Effector CD4-positive, alpha-beta T cell (primary cell): ENCODE measurements around the gene PSEN2.

Experiments
- DNase-seq: peaks from one replicate; pipeline ENCODE4 v3.0.0-alpha.2; 2020

The PSEN2 gene

DNA sequence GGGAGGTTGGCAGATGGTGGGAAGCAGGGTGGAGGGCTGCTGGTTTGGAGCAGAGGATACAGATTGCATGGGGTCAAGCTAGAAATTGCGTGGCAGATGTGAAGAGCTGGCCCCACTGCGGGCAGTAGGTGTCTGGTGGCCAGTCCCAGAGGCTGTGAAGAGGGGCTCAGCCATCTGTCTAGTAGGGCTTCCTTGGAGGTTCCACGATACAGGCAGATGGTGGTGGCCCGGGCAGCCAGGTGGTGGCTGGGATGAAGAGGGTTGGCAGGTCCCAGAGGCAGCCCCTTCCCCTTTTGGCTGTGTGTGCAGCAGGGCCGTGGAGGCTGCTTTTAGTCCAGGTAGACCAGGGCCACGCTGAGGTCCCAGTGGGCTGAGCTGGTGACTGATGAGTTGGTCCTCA lies 16.6 kb downstream of the PSEN2 start:
- no peak for DNase-seq

DNA sequence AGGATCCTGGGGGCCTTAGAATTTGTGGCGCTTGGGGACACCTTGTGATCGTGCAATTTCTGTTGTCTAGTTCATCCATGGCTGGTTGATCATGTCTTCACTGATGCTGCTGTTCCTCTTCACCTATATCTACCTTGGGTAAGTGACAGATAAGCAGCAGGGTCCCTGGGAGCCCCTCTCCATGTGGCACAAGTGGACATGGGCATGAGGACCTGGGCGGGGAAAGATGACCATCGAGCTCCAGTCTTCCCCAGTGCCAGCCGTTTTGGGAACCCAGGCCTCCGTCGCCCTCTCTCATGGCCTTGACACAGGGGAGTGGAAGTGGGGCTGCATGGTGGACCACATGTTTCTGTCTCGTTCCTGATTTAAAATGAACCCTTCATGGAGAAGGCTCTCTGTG lies 17.6 kb downstream of the PSEN2 start:
- DNase-seq: no peak

DNA sequence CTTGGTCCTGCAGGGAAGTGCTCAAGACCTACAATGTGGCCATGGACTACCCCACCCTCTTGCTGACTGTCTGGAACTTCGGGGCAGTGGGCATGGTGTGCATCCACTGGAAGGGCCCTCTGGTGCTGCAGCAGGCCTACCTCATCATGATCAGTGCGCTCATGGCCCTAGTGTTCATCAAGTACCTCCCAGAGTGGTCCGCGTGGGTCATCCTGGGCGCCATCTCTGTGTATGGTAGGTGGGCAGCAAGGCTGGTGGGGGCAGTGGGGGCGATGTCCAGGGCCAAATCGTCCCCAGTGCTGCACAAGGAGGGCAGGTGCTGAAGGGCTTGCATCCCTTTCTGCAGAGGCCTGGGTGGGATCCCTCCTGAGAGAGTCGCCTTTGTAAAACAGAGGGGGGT lies 18.4 kb downstream of the PSEN2 start:
- DNase-seq: no peak

DNA sequence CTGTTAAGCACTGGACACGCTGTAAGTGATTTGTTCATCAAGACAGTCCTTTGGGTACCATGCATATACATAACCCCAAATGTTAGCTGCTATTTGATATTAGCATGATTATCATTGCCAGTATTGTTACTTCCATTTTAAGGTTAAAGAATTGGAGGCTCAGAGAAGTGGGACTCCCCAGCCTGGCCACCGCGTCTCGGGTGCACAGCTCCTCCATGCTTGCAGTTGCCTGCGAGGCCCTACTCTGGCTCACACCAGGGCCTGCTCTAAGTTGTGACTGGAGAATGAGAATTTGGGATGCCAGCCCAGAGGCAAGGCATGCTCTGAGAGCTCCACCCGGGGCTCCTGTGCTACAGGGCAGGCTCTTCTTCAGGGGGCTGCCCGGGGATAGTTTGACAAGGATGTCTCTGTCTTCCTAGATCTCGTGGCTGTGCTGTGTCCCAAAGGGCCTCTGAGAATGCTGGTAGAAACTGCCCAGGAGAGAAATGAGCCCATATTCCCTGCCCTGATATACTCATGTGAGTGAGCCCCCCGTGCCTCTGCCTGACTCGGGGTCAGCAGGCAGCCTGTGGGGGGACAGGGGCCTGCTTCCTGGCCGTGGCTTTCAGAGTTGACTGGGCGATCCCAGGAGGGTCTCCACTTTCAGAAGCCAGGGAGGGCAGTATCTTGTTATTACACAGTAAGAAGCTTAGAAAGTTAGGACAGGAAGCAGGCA lies 19.4 kb downstream of the PSEN2 start:
- DNase-seq: no peak

DNA sequence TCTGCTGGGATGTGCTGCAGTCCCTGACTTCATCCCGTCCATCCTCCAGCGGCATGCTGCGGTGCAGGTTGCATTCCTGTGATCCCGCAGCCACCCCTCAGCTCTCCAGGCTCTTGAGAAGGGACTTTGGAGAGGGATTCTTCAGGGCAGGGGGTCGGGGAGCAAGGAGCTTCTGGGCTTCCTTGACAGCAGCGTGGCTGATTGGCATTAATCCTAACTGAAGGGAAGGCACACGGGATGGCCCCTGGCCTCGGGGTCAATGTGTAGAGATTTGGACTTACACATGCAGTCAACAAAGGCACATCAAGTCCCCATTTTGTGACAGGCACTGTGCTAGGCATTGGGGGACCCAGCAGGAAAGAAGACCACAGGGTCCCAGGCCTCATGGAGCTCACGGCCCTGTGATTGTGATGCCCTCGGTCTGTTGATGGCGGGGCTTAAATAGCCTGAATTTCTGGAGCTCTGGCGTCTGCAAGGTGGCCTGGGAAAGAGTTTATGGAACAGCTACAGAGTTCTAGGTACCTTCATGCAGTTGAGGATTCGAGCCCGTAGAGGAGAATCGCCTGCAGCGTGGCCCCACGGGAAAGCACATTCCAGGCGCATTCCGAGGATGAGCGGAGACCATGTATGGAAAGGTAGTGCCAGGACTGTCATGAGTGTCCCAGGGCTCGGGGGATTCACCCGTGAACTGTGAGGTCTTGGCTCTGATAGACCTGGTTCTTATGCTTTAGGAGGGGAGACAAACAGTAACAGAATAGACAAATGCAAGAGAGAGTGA lies 20.1 kb downstream of the PSEN2 start:
- no peak for DNase-seq

DNA sequence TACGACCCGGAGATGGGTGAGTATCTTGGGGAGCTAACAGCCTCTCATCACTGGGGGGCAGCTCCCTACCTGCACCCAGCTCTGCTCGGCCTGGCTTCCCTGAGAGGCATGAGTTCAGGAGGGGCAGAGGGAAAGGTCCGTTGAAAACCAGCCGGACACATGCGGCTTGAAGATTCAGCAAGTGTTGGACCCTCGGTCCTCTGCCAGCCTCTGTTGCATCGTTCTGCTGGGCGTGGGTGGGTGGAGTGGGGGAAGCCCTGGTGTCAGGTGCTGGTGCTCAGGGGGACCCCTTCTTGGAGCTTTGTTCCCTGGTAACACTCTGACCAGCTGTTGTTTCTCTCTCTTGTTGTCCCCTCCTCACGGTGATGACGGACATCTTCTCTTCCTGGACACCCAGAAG lies 20.9 kb downstream of the PSEN2 start:
- no peak for DNase-seq

DNA sequence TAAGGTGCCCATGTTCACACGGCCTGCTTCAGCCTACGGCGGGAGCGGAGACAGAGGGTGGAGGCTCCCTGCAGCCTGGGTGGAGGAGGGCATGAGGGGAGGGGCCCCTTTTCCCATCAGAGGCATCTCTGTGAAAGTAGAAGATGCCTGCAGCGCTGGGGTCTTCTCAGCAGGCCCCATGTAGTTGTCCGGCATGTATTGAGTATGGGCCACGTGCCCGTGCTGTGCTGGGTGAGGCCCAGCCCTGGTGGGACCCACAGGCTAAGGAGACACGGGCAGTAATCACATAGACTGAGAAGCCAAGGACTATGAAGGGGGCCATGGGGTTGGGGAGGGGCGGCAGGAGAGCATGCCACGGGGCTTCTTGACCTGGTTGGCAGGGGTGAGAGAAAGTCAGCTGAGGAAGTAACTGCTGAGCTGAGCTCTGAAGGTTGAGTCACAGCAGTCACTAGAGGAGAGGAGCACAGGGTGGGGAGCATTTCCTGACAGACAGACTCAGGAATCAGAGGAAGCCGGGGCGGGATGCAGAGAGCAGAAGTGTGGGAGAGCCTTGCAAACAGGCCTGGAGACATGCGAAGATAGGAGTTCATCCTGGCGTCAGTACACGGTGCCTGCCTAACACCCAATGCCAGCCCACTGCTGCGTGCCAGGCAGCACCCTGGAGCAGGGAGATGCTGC lies 21.6 kb downstream of the PSEN2 start:
- DNase-seq: no peak

DNA sequence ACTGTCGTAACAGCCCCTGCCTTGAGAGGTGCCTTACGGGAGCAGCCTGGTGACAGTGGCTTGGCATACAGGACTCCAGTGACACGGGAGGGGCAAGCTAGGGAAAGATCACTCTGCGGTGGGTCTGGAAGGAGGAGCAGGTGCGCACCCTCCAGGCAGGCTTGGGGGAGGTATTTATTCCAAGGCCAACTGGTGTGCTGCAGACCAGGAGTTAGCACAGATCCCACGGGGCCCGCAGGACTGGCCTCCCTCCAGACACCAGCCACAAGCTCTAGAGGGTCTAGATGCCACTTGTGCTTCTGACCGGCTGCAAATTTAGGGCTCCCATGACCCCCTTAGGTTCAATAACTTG lies 22.1 kb downstream of the PSEN2 start:
- no peak for DNase-seq

DNA sequence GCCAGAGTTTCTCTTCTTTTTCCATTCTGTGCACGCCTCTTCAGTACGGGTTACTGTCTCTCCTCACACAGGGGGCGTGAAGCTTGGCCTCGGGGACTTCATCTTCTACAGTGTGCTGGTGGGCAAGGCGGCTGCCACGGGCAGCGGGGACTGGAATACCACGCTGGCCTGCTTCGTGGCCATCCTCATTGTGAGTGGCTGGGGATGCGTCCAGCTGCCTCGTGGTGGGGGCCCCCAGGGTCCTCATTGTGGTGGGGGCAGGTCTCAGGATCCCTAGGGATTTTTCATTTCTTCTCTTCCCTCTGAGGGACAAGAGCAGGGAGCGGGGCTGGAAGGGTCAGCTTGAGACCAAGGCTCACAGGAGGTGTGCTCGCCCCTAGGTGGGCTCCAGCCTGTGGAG lies 23.5 kb downstream of the PSEN2 start:
- DNase-seq: no peak

DNA sequence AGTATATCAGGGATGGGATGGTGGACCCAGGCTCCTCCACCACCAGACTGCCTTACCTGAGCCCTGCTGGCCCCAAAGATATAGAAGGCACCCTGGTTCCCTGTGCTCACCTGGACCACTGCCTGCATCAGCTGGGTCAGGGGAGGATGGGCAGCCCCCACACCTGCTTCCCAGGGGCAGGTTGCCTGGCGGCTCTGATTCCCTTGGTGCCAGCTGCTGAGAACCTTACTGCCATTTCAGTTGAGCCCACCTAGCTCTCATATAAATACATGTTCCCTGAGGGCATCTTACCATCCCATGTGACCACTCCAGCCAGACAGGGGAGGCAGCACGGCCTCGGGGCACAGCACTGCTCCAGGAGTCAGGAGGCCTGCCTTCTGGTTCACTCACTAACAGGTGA lies 24.4 kb downstream of the PSEN2 start:
- DNase-seq: no peak

DNA sequence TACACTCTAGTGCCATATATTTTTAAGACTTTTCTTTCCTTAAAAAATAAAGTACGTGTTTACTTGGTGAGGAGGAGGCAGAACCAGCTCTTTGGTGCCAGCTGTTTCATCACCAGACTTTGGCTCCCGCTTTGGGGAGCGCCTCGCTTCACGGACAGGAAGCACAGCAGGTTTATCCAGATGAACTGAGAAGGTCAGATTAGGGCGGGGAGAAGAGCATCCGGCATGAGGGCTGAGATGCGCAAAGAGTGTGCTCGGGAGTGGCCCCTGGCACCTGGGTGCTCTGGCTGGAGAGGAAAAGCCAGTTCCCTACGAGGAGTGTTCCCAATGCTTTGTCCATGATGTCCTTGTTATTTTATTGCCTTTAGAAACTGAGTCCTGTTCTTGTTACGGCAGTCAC lies 25.2 kb downstream of the PSEN2 start:
- no peak for DNase-seq

DNA sequence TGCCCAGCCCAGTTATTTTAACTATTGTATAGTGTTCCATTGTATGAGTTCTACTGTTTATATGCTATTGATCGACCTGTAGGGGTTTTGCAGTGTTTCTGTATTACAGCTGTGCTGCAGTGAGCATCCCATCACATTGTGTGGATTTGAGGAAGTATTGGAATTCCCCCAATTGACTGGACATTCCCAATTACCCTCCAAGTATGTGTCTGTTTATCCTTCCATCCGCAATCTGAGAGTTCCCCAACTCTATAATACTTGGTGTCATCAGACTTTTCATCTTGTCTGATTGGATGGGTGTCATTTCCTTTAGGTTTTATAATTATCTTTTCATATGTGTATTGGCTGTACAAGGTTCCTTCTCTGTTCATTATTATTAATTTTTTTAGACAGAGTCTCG lies 27.8 kb downstream of the PSEN2 start:
- DNase-seq: no peak

DNA sequence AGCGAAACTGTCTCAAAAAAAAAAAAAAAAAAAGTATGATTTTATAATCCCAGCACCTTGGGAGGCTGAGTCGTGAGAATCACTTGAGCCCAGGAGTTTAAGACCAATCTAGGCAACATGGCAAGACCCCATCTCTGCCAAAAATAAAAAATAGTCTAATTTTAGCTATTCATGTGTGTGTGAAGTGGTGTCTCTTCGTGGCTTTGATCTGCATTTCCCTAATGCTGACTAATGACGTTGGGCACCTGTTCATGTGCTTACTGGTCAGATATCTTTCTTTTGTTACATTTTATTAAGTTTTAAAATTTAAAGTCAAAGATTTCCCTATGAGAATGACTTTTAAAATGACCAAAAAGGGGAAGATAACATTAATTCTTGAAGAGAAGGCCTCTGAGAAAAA lies 31.0 kb downstream of the PSEN2 start:
- DNase-seq: no peak

DNA sequence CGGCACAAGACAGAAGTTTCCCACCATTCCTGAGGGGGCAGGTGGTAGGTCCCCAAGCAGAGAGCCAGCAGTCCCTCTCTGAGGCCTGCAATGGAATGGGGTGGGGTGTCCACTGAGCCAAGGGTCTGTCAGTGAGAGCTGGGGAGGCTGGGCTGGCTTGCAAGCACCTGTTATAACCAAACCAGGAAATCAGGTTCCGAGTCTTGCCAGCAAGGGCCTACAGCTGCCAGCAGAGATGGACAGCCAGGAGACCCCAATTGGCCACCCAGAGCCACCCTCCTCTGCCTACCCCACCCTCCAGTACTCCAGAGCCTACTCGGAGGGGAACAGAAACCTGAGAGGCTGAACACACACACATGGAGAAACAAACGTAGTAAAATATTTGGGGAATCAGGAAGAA lies 32.2 kb downstream of the PSEN2 start:
- DNase-seq: no peak

DNA sequence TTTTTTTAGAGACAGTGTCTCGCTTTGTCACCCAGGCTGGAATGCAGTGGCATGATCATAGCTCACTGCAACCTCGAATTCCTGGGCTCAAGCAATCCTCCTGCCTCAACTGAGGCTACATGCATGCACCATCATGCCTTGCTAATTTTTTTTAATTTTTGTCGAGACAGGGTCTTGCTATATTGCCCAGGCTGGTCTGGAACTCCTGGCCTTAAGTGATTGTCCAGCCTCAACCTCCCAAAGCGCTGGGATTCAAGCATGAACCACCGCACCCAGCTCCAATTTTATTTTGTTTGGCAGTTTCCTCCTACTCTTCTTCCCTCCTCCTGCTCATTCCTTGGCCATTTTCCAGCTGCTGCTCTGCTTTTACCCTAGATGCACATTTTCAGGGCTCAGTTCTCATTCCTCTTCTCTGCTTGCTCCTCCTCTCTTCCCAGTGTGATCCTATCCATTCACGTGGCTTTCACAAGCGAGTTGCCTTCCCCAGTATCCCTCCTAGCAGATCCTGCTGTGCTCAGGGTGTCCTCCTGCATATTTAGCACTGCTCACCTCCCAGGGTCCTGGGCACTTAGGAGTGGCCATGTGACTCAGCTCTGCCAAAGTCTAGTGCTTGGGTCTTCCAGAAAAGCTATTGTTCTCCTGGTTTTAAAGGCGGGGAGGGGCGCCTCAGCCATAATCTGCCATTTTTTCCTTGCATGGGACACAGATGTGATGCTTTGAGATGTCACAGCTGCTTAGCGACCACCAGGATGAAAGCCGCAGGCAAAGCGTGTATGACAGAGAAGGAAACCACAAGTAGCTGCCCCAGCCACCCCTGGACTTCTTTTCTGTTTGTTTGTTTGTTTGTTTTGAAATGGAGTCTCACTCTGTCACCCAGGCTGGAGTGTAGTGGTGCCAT lies 33.7 kb downstream of the PSEN2 start:
- DNase-seq: no peak

DNA sequence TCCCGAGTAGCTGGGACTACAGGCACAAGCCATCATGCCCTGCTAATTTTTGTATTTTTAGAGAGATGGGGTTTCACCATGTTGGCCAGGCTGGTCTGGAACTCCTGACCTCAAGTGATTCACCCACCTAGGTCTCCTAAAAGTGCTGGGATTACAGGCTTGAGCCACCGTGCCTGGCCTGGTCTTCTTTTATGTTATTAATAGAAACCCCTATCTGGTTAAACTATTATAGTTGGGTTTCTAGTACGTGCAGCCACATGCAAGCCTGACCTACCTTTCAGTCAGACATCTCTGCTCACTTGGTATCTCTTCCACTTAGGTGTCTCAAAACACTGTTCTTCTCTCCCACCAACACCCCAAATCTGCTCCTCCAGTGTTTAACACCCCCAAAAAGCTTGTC lies 34.4 kb downstream of the PSEN2 start:
- no peak for DNase-seq

DNA sequence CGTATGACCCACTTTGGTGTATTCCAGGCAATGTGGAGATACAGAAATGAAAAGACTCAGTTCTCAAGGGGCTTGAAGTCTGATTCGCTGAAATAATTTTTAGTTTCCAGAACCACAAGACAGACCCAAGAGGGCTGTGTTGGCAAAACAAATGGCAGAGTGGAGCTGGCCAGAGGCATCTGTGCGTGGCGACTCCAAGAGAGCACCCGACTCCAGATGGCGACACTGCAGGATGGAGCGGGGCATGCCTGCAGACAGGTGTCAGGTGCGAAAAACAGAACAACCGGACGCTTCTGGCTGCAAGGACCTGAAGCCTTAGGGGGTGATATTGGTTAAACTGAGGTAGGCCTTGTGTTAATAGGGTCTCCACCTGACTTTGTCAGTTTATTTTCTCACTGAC lies 38.0 kb downstream of the PSEN2 start:
- no peak for DNase-seq

DNA sequence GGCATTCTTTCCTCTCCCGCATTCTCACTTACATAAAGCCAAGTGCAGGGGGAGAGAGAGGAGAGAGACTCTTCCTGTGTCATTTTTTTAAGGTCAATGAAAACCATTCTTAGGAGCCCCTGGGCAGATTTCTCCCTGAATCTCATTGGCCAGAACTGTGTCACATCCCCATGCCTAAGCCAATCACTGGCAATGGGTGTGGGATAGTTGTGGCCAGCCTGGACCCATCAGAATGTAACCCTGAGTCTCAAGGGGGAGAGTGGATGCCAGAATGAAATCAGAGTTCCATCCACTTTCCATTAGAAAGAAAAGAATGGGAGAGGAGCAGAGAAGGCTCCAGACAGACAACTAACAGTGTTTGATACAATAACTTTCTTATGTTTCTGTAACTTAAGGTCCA lies 38.5 kb downstream of the PSEN2 start:
- no peak for DNase-seq

DNA sequence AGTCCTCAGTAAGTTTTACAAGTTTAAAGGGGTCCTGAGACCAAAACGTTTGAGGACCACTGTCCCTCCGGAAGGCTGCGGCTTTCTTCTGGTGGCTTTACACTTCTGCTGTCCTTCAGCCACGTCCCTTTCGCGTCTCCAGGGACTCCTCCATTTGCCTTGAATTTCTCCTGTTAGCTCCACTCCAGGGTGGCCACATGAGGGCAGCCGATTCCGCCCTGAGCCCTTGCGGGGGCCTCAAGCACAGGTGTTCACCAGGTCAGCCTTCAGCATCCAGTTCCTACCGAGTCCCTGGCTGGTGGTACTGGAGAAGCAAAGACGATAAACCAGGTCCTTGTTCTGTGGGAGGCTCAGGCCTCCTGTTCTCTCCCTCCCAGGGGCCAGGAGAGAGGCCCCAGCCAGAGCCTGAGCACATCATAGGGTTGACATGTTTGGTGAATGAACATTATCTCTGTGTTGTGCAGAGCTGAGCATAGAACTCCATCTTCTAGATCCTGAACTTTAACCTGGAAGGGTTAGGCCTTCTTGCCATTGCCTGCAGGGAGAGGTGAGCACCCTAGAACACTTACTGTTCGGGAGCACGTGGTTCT lies 42.3 kb downstream of the PSEN2 start:
- no peak for DNase-seq

DNA sequence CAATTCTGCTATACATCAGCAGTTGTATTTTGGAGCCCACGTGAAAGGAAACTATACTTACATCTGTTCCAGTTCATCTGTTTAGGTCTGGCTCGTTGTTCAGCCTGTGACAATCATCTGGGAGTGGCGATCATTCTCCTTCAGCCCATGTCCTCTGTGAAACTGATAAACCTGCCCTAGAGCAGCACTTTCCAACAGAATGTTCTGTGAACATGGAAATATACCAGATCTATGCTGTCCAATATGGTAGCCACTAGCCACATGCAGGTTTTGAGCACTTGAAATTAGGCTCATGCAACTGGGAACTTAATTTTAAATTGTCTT lies 45.2 kb downstream of the PSEN2 start:
- DNase-seq: no peak

DNA sequence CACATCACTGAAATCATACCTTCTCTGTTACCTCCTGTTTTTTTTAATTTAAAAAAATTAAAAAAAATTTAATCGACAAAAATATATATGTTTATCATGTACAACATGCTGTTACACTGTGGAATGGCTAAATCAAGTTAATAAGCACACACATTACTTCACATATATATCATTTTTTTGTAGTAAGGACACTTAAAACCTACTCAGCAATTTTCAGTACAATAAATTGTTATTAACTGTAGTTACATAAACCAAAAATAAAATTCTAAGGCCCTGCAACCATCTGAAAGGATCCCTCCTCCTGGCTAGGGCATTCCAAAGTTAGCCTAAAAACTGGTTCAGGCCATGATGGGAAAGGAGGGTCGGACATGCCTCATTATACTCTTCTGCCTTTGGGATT lies 46.1 kb downstream of the PSEN2 start:
- no peak for DNase-seq

DNA sequence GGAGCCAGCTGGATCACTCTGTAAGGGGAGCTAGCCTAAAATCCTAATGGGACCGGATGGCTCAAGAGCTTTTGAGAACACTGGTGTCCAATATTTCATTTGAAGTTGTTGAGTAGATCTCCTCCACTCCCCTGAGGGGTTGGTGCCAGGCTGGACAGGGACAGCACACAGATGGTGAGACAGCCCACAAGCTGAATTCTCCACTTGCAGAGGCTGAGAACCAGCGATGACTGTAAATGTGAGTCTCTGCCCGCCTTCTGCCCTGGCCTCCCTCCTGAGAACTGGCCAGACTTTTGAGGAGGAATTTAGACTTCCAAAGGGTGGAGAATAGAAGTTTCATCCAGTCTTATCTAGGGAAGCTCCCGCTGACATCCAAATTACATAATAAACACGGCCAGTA lies 49.2 kb downstream of the PSEN2 start:
- no peak for DNase-seq

DNA sequence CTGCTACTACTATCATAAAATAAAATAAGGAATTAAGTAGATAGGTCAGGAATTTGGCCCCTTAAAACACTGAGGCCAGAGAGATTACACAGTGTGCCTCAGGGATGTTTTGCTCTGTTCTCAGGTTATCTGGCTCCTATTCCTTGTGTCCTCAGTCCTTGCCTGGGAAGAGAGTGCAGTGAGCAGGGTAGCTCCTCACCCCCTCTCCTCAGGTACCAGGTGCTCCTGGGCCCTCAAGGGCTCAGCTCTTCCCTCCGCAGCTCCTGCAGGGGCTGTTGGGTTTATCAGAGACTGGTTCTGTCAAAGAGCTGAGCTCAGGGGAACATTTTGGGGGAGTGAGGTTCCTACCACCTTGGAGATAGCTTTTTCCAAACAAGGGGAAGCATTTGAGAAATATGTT lies 49.6 kb downstream of the PSEN2 start:
- DNase-seq: no peak
